NT2/D1 (cell line): ENCODE data around the gene CCDC38.

ENCODE experiments used
- YY1 ChIP-seq: IDR thresholded peaks from 2 replicates; pipeline ENCODE4 v1.6.1; 2011; ENCODE audit not compliant: insufficient read length, insufficient read depth
- ZNF274 ChIP-seq: IDR thresholded peaks from 2 replicates; pipeline ENCODE4 v1.6.1; 2011; ENCODE audit warnings: mild to moderate bottlenecking, low read depth, low read length

DNA sequence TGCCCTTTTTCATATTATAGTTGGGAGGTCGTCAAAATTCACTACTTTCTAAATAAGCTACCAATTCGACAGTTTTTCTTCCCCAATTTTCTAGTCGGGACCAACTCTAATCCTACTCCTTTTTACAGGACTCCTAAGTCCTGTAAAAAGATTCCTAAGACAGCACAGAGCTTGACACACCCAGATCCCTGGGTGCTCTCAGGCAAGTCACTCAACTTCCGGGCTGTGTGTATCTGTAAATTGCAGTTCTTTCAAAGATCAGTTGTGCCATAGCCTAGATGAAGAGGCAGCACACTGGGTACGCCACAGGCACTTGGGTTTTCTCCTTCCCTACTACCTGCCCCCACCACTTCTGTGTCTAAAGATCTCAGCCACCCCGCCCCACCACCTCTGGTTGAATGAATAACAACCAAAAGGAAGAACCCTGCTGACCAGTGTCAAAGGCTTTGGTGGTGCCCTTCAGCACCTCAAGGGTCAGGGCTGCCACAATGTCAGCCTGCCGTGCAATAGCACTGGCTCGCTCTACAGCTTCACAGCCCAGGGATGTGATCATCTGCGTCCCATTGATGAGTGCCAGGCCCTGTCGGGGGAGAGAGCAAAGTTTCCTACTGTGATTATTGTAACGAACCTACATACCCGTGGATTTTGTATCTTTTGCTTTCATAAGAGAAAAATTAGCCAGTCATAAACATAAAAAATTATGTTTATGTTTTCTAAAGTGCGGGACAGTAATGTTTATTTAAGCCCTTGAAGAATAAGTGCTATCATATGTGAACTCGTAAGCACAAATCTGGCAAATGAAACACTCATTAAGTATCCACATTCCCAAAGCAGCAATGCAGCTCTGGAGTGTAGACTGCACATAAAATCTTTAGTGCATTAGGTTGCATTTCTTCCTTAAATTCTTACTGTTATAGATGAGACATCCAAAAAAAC, 44.5 kb upstream of the CCDC38 start:
- TF ChIP-seq ZNF274 (no peak), YY1 (no peak)
